GM19324 (cell line): Measurements from ENCODE around the gene SEL1L2.

ENCODE experiments used
- ATAC-seq: cut with Tn5 transposase; IDR thresholded peaks from one replicate; pipeline ENCODE4 v1.9.1; 2021; ENCODE audit warnings: mild to moderate bottlenecking, moderate library complexity; ENCODE audit not compliant: unreplicated experiment, low FRiP score

Gene SEL1L2

GRCh38 chr20:13930281-13930680, 60.1 kb downstream of the SEL1L2 start:
- ATAC-seq, result no peak

GRCh38 chr20:13929836-13930235, 60.6 kb downstream of the SEL1L2 start:
- ATAC-seq, result no peak

- ATAC-seq, result no peak
Observed at GRCh38 chr20:13928901-13929300, 61.5 kb downstream of the SEL1L2 start.

- ATAC-seq, result no peak
Observed at GRCh38 chr20:13927171-13927570, 63.2 kb downstream of the SEL1L2 start.

DNA sequence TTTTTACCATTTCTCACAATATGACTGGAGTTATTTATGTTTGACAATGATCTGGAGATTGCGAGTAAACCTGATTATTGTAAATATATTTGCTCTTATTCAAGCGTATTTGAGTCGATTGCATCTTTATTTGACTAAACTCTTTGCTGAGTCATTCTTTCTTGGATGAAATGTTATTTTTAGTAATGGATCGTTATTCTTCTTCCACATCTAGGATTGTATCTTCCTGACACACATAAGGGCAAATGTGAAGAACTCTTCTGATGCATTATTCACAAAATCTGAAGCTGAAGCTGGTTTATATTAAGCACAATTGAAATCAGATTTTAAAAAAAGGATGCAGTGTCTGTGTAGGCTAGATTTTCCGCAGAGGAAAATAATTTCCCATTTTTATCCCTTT, 68.2 kb downstream of the SEL1L2 start:
- ATAC-seq, result no peak

- ATAC-seq, result no peak
Observed at GRCh38 chr20:13915284-13915683, 75.1 kb downstream of the SEL1L2 start.

- ATAC-seq, result no peak
Observed at GRCh38 chr20:13913572-13913971, 76.8 kb downstream of the SEL1L2 start.

DNA sequence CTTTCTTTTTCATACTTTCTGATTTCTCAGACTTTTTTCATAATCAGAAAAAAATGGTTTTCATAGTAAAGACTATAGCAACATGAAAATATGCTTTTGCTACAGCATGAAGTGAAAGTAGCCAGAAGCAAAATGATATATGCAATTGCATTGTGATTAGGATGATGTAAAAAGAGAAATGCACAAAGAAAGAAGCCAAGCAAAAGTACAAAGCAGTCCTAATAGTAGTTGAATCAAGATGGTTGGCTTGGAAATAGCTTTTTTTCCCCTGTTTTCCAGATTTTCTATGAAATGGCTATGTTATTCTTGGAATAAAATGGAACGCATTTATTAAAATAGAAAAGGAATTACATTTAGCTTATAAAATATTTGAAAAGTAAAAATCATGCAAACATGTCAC, 77.3 kb downstream of the SEL1L2 start:
- no peak for ATAC-seq

DNA sequence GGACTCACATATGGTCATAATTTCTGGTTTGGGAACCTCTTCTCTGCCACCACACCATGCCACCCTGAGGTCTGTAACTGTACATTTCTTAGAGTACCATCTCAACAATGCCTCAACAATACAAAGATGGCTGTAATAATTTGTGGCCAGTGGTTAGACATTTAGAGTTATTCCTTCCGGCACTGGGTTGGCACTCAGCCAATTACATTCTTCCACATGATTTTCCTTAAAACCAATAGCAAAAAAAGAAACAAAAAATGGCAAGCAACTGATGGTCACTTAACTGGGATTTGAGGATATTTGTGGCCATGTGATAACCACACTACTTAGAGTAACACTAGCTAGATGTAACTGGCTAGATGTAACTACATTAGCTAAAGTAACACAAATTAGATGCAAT, 79.9 kb downstream of the SEL1L2 start:
- no peak for ATAC-seq

DNA sequence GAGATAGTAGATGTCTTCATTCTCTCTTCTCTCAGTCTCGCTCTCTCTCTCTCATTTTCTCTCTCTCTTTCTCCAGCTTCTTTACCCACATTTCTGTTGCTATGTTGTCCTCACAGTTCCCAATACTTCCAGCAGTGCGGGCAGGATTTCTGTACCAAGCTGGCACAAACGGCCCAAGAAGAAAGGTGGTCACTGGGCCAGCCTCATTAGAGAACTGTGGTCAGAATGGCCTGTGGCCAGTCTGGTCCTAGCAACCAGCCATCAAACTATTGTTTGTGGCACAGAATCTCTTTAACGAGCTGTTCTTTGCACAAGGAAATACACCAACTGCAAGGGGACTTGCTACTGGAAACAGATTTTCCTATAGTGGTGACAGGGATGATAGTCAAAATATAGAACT, 81.3 kb downstream of the SEL1L2 start:
- ATAC-seq, result no peak

- ATAC-seq, result no peak
Observed at GRCh38 chr20:13904766-13905165, 85.6 kb downstream of the SEL1L2 start.

GRCh38 chr20:13900496-13900895, 89.9 kb downstream of the SEL1L2 start:
- no peak for ATAC-seq

DNA sequence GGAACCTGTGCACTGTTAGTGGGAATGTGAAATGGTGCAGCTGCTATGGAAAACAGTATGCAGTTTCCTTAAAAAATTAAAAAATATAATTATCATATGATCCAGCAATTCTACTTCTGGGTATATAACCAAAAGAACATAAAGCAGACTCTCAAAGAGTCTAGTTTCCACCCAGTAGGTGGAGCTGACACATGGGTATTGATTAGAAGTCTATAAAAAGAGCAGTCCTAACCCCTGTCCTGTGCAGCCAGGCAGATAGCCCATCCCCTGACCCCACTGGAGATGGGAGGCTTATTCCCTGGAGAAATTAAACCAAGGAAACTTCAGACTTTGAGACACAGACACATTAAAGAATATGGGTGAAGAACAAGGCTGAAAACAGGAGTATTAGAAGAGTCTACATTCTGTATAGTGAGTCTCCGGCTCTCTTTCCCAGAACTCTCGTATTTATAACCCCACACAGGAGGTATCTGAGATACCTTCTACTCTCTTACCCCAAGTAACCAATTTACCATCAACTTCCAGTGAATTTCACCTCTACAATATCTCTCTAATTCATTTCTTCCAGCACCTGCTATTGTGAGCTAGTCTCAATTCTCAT, 92.3 kb downstream of the SEL1L2 start:
- ATAC-seq, result no peak

DNA sequence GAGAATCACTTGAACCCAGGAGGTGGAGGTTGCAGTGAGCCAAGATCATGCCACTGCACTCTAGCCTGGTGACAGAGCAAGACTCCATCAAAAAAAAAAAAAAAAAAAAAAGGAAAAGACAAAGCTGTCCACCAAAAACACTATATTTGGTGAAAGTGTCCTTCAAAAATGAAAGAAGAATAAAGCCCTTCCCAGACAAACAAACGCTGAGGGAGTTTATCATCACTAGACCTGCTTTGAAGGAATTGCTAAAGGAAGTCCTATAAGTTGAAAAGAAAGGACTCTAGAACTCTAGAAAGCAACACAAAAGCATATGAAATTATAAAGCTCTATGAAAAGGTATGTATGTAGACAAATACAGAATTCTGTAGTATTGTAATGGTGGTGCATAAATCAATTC, 98.8 kb downstream of the SEL1L2 start:
- no peak for ATAC-seq

- ATAC-seq, result no peak
Observed at GRCh38 chr20:13884803-13885202, 105.6 kb downstream of the SEL1L2 start.

GRCh38 chr20:13883425-13883824, 107.0 kb downstream of the SEL1L2 start:
- no peak for ATAC-seq

GRCh38 chr20:13878566-13878965, 111.8 kb downstream of the SEL1L2 start:
- no peak for ATAC-seq

GRCh38 chr20:13877793-13878192, 112.6 kb downstream of the SEL1L2 start:
- ATAC-seq, result no peak

GRCh38 chr20:13875265-13875811, 115.1 kb downstream of the SEL1L2 start:
- no peak for ATAC-seq

DNA sequence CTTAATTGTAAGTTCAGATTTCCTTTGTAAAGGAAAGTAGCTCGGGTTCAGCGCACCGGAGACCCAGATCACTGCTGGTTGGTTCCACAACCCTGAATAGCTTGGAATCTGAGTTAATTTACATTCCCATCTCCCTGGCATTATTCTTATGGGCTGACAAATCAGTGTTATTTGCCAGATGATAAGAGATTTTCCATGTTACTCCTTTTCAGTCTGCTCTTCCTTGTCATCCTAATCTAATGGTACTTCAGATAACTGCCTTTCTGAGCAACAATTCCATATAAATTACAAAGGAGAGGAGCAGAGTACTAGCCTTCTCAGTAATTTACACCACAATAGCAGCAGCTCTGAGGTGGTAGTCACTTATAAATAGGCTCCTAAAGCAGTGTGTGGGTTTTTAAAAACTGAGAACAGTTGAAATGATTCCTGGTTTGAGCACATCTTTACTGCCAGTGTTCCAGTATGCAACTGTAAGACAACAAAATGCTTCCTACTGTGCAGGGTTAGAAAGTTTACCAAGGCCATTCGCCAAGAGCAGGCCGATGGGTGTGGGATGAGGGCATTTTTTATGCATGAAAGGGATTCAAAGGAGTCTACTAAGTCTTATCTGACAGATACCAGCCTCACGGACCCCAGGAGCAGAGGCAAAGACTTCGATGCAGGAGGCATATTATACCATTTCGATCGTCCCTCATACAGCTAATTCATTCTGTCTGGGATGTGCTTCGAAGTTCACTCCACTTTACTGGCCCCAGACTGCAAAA, 115.8 kb downstream of the SEL1L2 start:
- no peak for ATAC-seq

- no peak for ATAC-seq
Observed at GRCh38 chr20:13873831-13874230, 116.6 kb downstream of the SEL1L2 start.

GRCh38 chr20:13870170-13870748, 120.2 kb downstream of the SEL1L2 start:
- ATAC-seq, result no peak
